Measurements from ENCODE around the gene OGFR.

Gene OGFR

GRCh38 chr20:62782893-62783278, 21.7 kb upstream of the OGFR start:
- peak in 1 of 2 experiments; percentile 42 for DNase-seq

GRCh38 chr20:62784497-62784896, 20.1 kb upstream of the OGFR start:
- DNase-seq: no peak

- DNase-seq: no peak
These were observed 19.2 kb upstream of the OGFR start for GRCh38 chr20:62785393-62785792.

- no peak for DNase-seq
These were observed 18.5 kb upstream of the OGFR start for GRCh38 chr20:62786157-62786556.

GRCh38 chr20:62787321-62787720, 17.3 kb upstream of the OGFR start:
- DNase-seq: no peak

GRCh38 chr20:62787866-62788265, 16.8 kb upstream of the OGFR start:
- DNase-seq: peak in 1 of 2 experiments; percentile 27

- no peak for DNase-seq
These were observed 16.0 kb upstream of the OGFR start for GRCh38 chr20:62788607-62789006.

GRCh38 chr20:62790075-62790474, 14.6 kb upstream of the OGFR start:
- DNase-seq: no peak

GRCh38 chr20:62791301-62792181, 13.1 kb upstream of the OGFR start:
- peak; percentile 91 to 96 for DNase-seq

GRCh38 chr20:62792182-62792939, 12.3 kb upstream of the OGFR start:
- DNase-seq: no peak

GRCh38 chr20:62792940-62793756, 11.5 kb upstream of the OGFR start:
- DNase-seq: no peak

GRCh38 chr20:62793757-62794006, 11.0 kb upstream of the OGFR start:
- DNase-seq: no peak

GRCh38 chr20:62794007-62794724, 10.5 kb upstream of the OGFR start:
- peak; percentile 87 to 97 for DNase-seq

GRCh38 chr20:62795023-62795761, 9.4 kb upstream of the OGFR start:
- peak; percentile 69 to 89 for DNase-seq

- DNase-seq: no peak
These were observed 7.7 kb upstream of the OGFR start for GRCh38 chr20:62796699-62797491.

GRCh38 chr20:62797671-62798532, 6.7 kb upstream of the OGFR start:
- no peak for DNase-seq

- no peak for DNase-seq
These were observed 5.6 kb upstream of the OGFR start for GRCh38 chr20:62799036-62799435.

GRCh38 chr20:62799459-62799858, 5.2 kb upstream of the OGFR start:
- no peak for DNase-seq

- DNase-seq: no peak
These were observed 4.8 kb upstream of the OGFR start for GRCh38 chr20:62799873-62800272.
